HepG2 (cell line): Measurements from ENCODE around the gene SKP1.

Experiments used
- ADNP ChIP-seq: sonication (generic); formaldehyde crosslinking; IDR thresholded peaks from 2 replicates; pipeline ENCODE4 v1.4.0; 2020; ENCODE audit warnings: missing genetic modification reagents
- BRCA1 ChIP-seq: sonication (generic); formaldehyde crosslinking; IDR thresholded peaks from 2 replicates; pipeline ENCODE4 v1.4.0; 2020; ENCODE audit warnings: missing genetic modification reagents
- ZNF430 ChIP-seq: sonication (generic); formaldehyde crosslinking; IDR thresholded peaks from 2 replicates; pipeline ENCODE4 v1.9.0; 2021; ENCODE audit warnings: mild to moderate bottlenecking, missing genetic modification reagents
- TF ChIP-seq, protein P1 (sequence below): sonication (generic); formaldehyde crosslinking; IDR thresholded peaks from 2 replicates; pipeline ENCODE4 v1.4.0; 2020; ENCODE audit warnings: mild to moderate bottlenecking, missing genetic modification reagents

DNA sequence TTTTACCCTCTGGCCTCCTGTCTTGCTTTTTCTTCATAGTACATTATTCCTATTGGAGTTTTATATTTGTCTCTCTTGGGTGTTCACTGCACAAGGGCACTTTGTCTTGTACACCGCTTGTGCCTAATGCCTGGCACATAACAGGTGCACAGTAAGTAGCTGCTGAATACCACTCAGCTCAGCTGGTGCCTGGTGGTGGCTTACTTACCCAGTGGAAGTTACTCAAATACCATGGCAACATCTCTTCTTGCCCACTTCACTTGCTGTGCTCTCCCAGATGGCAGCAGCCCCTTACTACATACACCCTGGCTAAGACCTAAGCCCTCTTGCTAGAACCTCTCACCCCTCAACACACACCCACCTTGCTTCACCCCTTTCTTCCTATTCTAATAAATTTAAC lies 11.3 kb upstream of the SKP1 start:
- TF ChIP-seq ADNP (CRISPR knock-in tag): no peak
- TF ChIP-seq, protein P1, sequence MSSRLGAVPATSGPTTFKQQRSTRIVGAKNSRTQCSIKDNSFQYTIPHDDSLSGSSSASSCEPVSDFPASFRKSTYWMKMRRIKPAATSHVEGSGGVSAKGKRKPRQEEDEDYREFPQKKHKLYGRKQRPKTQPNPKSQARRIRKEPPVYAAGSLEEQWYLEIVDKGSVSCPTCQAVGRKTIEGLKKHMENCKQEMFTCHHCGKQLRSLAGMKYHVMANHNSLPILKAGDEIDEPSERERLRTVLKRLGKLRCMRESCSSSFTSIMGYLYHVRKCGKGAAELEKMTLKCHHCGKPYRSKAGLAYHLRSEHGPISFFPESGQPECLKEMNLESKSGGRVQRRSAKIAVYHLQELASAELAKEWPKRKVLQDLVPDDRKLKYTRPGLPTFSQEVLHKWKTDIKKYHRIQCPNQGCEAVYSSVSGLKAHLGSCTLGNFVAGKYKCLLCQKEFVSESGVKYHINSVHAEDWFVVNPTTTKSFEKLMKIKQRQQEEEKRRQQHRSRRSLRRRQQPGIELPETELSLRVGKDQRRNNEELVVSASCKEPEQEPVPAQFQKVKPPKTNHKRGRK: no peak
- TF ChIP-seq ZNF430: no peak
- TF ChIP-seq BRCA1: no peak
